PFSK-1 (cell line): ENCODE results near the gene C1orf105.

Experiments
- POLR2AphosphoS5 ChIP-seq: IDR thresholded peaks from 2 replicates; pipeline ENCODE4 v1.6.1; 2012; ENCODE audit warnings: low read depth, mild to moderate bottlenecking, control low read depth, low read length, moderate library complexity
- TAF1 ChIP-seq: IDR thresholded peaks from 2 replicates; pipeline ENCODE4 v1.6.1; 2012; ENCODE audit warnings: low read length, control low read depth, borderline replicate concordance; ENCODE audit not compliant: insufficient read depth
- TF ChIP-seq, protein P1 (sequence below), 2 experiments: IDR thresholded peaks; 2 replicates each; pipeline versions ENCODE4 v1.6.1 to v1.8.0; 2011 to 2012; ENCODE audit warnings: low read depth in 2 of 2, low read length in 2 of 2, control low read depth in 1 of 2, inconsistent platforms in 1 of 2, mild to moderate bottlenecking in 1 of 2, moderate library complexity in 1 of 2; ENCODE audit not compliant: insufficient read depth in 1 of 2

DNA sequence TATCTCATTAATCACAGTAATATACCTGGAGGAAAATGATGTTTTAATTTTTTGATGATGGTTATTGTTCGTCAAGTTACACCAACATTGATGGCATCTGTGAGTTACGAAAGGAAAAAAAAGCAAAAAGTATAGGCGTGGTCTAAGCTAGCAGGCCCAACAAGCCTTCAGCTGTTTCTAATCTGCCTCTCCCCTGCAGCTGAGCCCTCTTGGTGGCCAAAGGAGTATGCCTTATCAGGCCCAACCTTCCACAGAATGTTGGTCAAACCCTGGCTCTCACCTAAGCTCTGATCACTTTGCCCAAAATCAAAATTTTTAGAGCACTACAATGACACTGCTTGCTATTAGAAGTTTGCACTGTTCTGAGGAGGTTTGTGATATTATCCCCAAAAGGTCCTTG is 4.9 kb downstream of the C1orf105 start:
- TF ChIP-seq, protein P1, sequence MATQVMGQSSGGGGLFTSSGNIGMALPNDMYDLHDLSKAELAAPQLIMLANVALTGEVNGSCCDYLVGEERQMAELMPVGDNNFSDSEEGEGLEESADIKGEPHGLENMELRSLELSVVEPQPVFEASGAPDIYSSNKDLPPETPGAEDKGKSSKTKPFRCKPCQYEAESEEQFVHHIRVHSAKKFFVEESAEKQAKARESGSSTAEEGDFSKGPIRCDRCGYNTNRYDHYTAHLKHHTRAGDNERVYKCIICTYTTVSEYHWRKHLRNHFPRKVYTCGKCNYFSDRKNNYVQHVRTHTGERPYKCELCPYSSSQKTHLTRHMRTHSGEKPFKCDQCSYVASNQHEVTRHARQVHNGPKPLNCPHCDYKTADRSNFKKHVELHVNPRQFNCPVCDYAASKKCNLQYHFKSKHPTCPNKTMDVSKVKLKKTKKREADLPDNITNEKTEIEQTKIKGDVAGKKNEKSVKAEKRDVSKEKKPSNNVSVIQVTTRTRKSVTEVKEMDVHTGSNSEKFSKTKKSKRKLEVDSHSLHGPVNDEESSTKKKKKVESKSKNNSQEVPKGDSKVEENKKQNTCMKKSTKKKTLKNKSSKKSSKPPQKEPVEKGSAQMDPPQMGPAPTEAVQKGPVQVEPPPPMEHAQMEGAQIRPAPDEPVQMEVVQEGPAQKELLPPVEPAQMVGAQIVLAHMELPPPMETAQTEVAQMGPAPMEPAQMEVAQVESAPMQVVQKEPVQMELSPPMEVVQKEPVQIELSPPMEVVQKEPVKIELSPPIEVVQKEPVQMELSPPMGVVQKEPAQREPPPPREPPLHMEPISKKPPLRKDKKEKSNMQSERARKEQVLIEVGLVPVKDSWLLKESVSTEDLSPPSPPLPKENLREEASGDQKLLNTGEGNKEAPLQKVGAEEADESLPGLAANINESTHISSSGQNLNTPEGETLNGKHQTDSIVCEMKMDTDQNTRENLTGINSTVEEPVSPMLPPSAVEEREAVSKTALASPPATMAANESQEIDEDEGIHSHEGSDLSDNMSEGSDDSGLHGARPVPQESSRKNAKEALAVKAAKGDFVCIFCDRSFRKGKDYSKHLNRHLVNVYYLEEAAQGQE (IDR thresholded peaks at IDR 0.05; ENCODE audit: insufficient read depth in 1 of 2, low read depth in 2 of 2, low read length in 2 of 2) = no peak
- TF ChIP-seq POLR2AphosphoS5 (no peak), TAF1 (no peak)
